Uterus (tissue), 2 donors: ENCODE data around the gene DCAF5.

Experiments used
- CTCF ChIP-seq, 4 experiments: fragments of 200-600 bp in 2 of 4; fragments of 450-650 bp in 2 of 4; sonication (generic) in 2 of 4; IDR thresholded peaks; one replicate each; pipeline ENCODE4 v1.5.1; 2016 to 2019; ENCODE audit warnings: antibody characterized with exemption in 4 of 4, mild to moderate bottlenecking in 2 of 4, moderate library complexity in 1 of 4
- POLR2A ChIP-seq, 2 donors: fragments of 450-650 bp; IDR thresholded peaks; one replicate each; pipeline ENCODE4 v1.6.1; 2016; ENCODE audit warnings: antibody characterized with exemption in 2 of 2, mild to moderate bottlenecking in 1 of 2, moderate library complexity in 1 of 2

- no peak for TF ChIP-seq CTCF (IDR thresholded peaks at IDR 0.05)
- no peak for TF ChIP-seq POLR2A (IDR thresholded peaks at IDR 0.05)
These were observed 66.4 kb downstream of the DCAF5 start for GRCh38 chr14:69086537-69086936.
